Glomerular visceral epithelial cell (primary cell): ENCODE data around the gene SNAPC5.
A peak's percentile ranks its signal among the peaks of the same experiment; 100 is the strongest.

Experiments
- DNase-seq: peaks from one replicate; pipeline ENCODE4 v3.0.0-alpha.2; 2016; ENCODE audit errors: extremely low spot score

SNAPC5 gene

GRCh38 chr15:66456211-66456610 is 41.4 kb downstream of the SNAPC5 start:
- peak; percentile 7 for DNase-seq

GRCh38 chr15:66454143-66454542 is 43.4 kb downstream of the SNAPC5 start:
- DNase-seq = no peak

GRCh38 chr15:66452971-66453580 is 44.5 kb downstream of the SNAPC5 start:
- no peak for DNase-seq

- no peak for DNase-seq
Observed at GRCh38 chr15:66452420-66452819, 45.1 kb downstream of the SNAPC5 start.
